H1 (cell line): Measurements from ENCODE around the gene MBLAC1.

ENCODE experiments used
- CHD7 ChIP-seq: fragments of 300-600 bp; sonication (generic); IDR thresholded peaks from 2 replicates; pipeline ENCODE4 v1.7.1; 2012; ENCODE audit warnings: low read length, moderate library complexity, mild to moderate bottlenecking, inconsistent platforms; ENCODE audit not compliant: insufficient replicate concordance
- CTCF ChIP-seq, 3 experiments: IDR thresholded peaks; 1 replicate in 2 of 3; 2 replicates in 1 of 3; pipeline versions ENCODE4 v1.5.1 to v1.6.1; 2011; ENCODE audit warnings: low read length in 3 of 3, mild to moderate bottlenecking in 3 of 3, inconsistent platforms in 2 of 3, low read depth in 1 of 3, moderate library complexity in 1 of 3; ENCODE audit not compliant: insufficient read depth in 1 of 3; ENCODE audit errors: control extremely low read depth in 1 of 3
- EGR1 ChIP-seq: IDR thresholded peaks from 2 replicates; pipeline ENCODE4 v1.6.1; 2011; ENCODE audit warnings: low read depth, low read length, borderline replicate concordance
- EZH2 ChIP-seq: fragments of 200-600 bp; sonication (generic); IDR thresholded peaks from 2 replicates; pipeline ENCODE4 v1.7.1; 2012; ENCODE audit warnings: low read depth, mild to moderate bottlenecking, moderate library complexity, low read length, inconsistent platforms; ENCODE audit not compliant: severe bottlenecking
- GABPA ChIP-seq: IDR thresholded peaks from 2 replicates; pipeline ENCODE4 v1.6.1; 2011; ENCODE audit warnings: mild to moderate bottlenecking, low read length, moderate library complexity, borderline replicate concordance; ENCODE audit not compliant: insufficient read depth
- HDAC2 ChIP-seq, 2 experiments: fragments of 300-600 bp in 1 of 2; sonication (generic) in 1 of 2; IDR thresholded peaks; 2 replicates each; pipeline ENCODE4 v1.6.1; 2011 to 2012; ENCODE audit warnings: low read depth in 2 of 2, low read length in 2 of 2, mild to moderate bottlenecking in 2 of 2, moderate library complexity in 2 of 2, borderline replicate concordance in 1 of 2, inconsistent platforms in 1 of 2
- JUND ChIP-seq: IDR thresholded peaks from 2 replicates; pipeline ENCODE4 v1.6.1; 2011; ENCODE audit warnings: mild to moderate bottlenecking, improper control_type of control experiment, low read length
- KDM1A ChIP-seq: fragments of 200-600, 300-600 bp; sonication (generic); IDR thresholded peaks from 2 replicates; pipeline ENCODE4 v1.7.1; 2016; ENCODE audit warnings: mild to moderate bottlenecking, low read length, borderline replicate concordance
- POLR2A ChIP-seq, 2 experiments: IDR thresholded peaks; 1 replicate in 1 of 2; 2 replicates in 1 of 2; pipeline ENCODE4 v1.6.1; 2011; ENCODE audit warnings: low read depth in 2 of 2, low read length in 2 of 2, mild to moderate bottlenecking in 2 of 2; ENCODE audit errors: control extremely low read depth in 1 of 2
- SIN3A ChIP-seq, 2 experiments: IDR thresholded peaks in 1 of 2; conservative IDR thresholded peaks in 1 of 2; 2 replicates each; pipeline ENCODE4 v1.6.1; 2011 to 2012; ENCODE audit warnings: low read length in 2 of 2, improper control_type of control experiment in 1 of 2, low read depth in 1 of 2, mild to moderate bottlenecking in 1 of 2
- SIRT6 ChIP-seq: IDR thresholded peaks from one replicate; pipeline ENCODE4 v1.7.1; 2012; ENCODE audit warnings: low read length, inconsistent platforms
- TAF1 ChIP-seq: IDR thresholded peaks from 2 replicates; pipeline ENCODE4 v1.6.1; 2011; ENCODE audit warnings: mild to moderate bottlenecking, low read depth, low read length

GRCh38 chr7:100169147-100169850 is 42.5 kb downstream of the MBLAC1 start:
- no peak for TF ChIP-seq POLR2A (IDR thresholded peaks at IDR 0.05; ENCODE audit: control extremely low read depth in 1 of 2, low read depth in 2 of 2, low read length in 2 of 2)
- no peak for TF ChIP-seq CTCF (IDR thresholded peaks at IDR 0.05; ENCODE audit: control extremely low read depth in 1 of 3, insufficient read depth in 1 of 3, low read depth in 1 of 3, low read length in 3 of 3)
- no peak for TF ChIP-seq TAF1
- TF ChIP-seq EGR1, result no peak
- no peak for TF ChIP-seq JUND
- no peak for TF ChIP-seq CHD7
- TF ChIP-seq GABPA, result no peak
- no peak for TF ChIP-seq HDAC2 (IDR thresholded peaks at IDR 0.05; ENCODE audit: borderline replicate concordance in 1 of 2, low read depth in 2 of 2, low read length in 2 of 2)
- TF ChIP-seq SIN3A (conservative IDR thresholded peaks at IDR 0.05 in 1 of 2, IDR thresholded peaks at IDR 0.05 in 1 of 2; ENCODE audit: low read depth in 1 of 2, low read length in 2 of 2), result no peak
- no peak for TF ChIP-seq EZH2
- TF ChIP-seq SIRT6, result no peak
- no peak for TF ChIP-seq KDM1A
